ENCODE measurements around the gene MAPRE3.
A peak's percentile ranks its signal among the peaks of the same experiment; 100 is the strongest.

MAPRE3 gene

GRCh38 chr2:26941486-26941885, 29.0 kb upstream of the MAPRE3 start:
- TF ChIP-seq, protein P1, sequence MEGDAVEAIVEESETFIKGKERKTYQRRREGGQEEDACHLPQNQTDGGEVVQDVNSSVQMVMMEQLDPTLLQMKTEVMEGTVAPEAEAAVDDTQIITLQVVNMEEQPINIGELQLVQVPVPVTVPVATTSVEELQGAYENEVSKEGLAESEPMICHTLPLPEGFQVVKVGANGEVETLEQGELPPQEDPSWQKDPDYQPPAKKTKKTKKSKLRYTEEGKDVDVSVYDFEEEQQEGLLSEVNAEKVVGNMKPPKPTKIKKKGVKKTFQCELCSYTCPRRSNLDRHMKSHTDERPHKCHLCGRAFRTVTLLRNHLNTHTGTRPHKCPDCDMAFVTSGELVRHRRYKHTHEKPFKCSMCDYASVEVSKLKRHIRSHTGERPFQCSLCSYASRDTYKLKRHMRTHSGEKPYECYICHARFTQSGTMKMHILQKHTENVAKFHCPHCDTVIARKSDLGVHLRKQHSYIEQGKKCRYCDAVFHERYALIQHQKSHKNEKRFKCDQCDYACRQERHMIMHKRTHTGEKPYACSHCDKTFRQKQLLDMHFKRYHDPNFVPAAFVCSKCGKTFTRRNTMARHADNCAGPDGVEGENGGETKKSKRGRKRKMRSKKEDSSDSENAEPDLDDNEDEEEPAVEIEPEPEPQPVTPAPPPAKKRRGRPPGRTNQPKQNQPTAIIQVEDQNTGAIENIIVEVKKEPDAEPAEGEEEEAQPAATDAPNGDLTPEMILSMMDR (conservative IDR thresholded peaks at IDR 0.05), result no peak
- TF ChIP-seq ZFX (IDR thresholded peaks at IDR 0.05), result no peak
- H3K27ac ChIP-seq, result no peak overlapping the region

GRCh38 chr2:26942543-26943295, 27.7 kb upstream of the MAPRE3 start:
- H3K27ac ChIP-seq, result no peak overlapping the region
- TF ChIP-seq, protein P1 (conservative IDR thresholded peaks at IDR 0.05), result peak; percentile 87
- TF ChIP-seq ZFX (IDR thresholded peaks at IDR 0.05), result no peak

- TF ChIP-seq ZFX (IDR thresholded peaks at IDR 0.05), result no peak
- TF ChIP-seq, protein P1 (conservative IDR thresholded peaks at IDR 0.05), result no peak
- H3K27ac ChIP-seq, result no peak overlapping the region
These were observed 24.3 kb upstream of the MAPRE3 start for GRCh38 chr2:26945991-26946750.

DNA sequence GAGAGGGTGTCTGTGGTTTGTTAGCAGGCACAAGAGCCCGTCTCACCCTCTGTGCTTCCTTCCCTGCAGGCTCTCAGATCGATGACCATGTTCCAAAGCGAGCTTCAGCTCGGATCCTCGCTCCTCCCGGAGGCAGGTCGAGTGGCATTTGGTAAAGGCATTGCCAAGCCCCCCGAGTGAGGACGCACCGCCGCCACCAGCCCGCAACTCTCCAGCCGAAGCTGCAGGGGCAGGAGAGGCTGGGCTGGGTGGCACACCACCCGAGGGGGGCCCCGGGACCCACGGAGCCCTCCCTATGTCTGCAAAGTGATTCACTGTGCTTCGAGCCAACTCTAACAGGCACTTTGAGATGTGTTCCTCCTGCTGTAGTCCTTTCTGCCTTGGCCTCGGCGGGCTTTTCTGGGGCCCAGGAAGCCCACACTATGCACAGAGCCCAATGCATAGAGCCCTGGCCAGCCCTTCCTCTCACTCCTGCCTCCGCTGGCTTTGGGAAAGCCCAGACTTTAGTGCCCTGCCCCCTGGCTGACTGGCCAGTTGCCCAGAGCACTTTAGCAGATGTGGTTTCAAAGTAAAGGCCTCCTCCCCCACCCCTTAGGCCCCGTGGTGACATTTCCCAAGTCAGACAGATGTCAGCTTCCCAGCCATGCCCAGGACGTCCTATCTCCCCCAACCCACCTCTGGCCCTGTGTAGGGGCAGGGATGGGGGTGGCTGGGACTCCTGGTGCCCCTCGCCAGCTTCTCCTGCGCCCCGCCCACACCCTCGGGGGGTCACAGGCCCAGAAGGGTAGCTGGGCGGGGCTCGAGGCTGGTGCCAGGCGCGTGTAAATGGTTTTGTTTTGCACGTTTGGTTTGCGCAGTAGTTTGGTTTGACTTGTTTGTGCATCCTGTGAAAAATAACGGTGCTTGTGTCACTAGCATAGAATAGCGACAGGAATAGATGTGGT, 23.3 kb upstream of the MAPRE3 start:
- TF ChIP-seq ZFX (IDR thresholded peaks at IDR 0.05), result no peak
- TF ChIP-seq, protein P1 (conservative IDR thresholded peaks at IDR 0.05), result no peak

DNA sequence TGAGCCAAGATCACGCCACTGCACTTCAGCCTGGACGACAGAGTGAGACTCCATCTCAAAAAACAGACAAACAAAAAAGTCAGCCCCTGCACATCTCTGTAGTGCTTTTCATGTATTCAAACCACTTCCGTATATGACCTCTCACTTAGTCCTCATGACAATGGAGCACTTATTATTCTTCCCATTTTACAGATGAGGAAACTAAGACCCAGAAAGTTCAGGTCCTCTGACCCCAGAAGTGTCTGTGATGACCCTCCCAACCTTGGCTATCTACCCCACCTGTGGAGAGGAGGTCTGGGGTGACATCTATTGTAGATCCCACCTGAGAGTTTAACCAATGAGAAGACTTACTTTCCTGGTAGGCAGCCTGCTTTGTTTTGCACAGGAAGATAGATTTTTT, 21.6 kb upstream of the MAPRE3 start:
- H3K27ac ChIP-seq, result no peak overlapping the region
- TF ChIP-seq, protein P1 (conservative IDR thresholded peaks at IDR 0.05), result no peak
- no peak for TF ChIP-seq ZFX (IDR thresholded peaks at IDR 0.05)

More for the DNA sequence above, 23.3 kb upstream of the MAPRE3 start:
- H3K27ac ChIP-seq, result no peak overlapping the region

GRCh38 chr2:26950246-26950645, 20.2 kb upstream of the MAPRE3 start:
- no peak overlapping the region for H3K27ac ChIP-seq
- TF ChIP-seq, protein P1 (conservative IDR thresholded peaks at IDR 0.05), result no peak
- no peak for TF ChIP-seq ZFX (IDR thresholded peaks at IDR 0.05)

All from C4-2B (cell line).